Activated CD4-positive, alpha-beta T cell treated with anti-CD3 and anti-CD28 coated beads for 1 hour (primary cell): ENCODE measurements around the gene ZCCHC13.
"Not testable (repeated sequence)": the region's sequence is repeated elsewhere in the genome, so short reads cannot be mapped to it uniquely, and the experiment has no call there.

Experiments
- DNase-seq: peaks from one replicate; pipeline ENCODE4 v3.0.0-alpha.2; 2020

ZCCHC13 gene

DNA sequence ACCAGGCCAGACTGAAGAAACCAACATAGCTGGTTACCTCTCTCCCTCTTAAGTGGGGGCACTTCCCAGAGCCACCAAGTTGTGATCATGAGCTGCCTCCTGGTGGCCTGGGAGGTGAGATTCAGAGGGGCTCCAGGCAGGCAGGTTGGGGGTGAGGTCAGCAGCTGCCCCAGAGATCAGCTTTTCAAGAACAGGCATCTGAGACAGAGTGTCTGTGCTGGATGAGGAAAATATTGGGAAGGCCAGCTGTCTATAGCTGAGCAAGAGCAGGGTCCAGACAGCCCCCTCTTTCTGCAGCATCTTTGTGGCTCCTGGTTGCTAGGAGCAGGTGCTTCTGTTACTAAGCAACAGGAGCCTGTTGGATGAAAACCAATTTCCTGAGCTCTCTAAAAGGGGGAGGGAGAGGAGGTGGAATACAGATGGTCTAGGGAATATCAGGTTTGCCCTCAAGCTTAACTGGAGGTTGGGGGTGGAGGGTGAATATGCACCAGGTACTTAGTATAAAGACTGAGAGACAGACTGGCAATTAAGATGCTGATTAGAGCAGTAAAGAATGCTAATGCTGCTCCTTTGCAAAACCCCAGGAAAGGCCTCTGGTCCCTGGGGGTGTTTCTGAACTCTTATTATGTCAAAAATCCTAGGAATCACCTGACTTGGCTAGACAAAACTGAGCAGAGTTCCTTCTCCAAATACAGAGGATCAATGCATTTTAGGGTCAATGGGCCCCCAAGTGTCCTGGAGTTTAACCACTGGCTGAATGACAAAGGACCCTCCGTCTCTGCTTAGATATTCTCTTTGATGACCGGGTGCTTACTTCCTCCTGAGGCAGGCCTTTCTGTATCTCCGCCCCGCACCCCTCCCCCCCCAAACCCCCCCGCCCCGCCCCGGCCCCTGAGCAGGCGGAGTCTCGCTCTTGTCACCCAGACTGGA, 21.4 kb downstream of the ZCCHC13 start:
- no peak for DNase-seq

DNA sequence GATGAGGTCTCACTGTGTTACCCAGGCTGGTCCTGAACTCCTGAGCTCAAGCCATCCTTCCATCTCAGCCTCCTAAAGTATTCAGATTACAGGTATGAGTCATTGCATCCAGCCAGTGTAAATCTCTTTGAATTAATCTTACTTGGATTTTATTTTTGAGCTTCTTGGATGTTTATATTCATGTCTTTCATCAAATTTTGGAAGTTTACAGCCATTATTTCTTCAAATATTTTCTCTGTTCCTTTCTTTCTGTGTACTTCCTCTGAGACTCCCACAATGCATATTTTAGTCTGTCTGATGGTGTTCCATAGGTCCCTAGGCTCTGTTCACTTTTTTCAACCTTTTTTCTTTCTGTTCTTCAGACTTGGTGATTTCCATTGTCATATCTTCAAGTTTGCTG, 34.9 kb downstream of the ZCCHC13 start:
- DNase-seq, result no peak

DNA sequence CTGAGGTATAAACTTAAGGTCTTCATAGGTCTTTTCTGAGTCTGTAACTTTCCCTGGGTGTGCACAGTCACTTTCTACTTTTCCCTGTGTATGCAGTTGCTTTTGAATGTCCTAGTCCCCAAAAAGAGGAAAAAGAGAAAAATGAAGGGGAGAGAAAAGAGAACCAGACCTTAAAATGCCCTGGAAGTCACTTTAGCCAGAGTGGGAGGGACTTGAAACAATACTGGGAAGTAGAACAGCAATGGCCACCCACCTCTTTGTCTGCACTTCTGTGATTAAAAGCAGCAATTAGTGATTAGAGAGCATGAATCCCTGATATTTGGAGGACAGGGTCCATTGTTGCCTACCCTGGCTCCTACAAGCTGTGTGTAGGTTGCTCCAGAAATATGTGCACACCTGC, 36.1 kb downstream of the ZCCHC13 start:
- no peak for DNase-seq

DNA sequence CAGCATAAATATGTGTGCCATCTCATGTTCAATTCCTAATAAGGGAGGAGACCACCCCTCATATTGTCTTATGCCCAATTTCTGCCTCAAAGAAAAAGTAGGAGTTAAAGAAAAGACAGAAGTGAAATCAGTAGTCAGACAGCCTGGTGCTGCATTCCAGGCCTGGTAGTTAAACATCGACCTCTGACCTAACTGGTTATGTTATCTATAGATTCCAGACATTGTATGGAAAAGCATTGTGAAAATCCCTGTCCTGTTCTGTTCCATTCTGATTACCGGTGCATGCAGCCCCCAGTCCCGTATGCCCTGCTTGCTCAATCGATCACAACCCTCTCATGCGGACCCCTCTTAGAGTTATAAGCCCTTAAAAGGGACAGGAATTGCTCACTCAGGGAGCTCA, 38.2 kb downstream of the ZCCHC13 start:
- DNase-seq, result not testable (repeated sequence)

DNA sequence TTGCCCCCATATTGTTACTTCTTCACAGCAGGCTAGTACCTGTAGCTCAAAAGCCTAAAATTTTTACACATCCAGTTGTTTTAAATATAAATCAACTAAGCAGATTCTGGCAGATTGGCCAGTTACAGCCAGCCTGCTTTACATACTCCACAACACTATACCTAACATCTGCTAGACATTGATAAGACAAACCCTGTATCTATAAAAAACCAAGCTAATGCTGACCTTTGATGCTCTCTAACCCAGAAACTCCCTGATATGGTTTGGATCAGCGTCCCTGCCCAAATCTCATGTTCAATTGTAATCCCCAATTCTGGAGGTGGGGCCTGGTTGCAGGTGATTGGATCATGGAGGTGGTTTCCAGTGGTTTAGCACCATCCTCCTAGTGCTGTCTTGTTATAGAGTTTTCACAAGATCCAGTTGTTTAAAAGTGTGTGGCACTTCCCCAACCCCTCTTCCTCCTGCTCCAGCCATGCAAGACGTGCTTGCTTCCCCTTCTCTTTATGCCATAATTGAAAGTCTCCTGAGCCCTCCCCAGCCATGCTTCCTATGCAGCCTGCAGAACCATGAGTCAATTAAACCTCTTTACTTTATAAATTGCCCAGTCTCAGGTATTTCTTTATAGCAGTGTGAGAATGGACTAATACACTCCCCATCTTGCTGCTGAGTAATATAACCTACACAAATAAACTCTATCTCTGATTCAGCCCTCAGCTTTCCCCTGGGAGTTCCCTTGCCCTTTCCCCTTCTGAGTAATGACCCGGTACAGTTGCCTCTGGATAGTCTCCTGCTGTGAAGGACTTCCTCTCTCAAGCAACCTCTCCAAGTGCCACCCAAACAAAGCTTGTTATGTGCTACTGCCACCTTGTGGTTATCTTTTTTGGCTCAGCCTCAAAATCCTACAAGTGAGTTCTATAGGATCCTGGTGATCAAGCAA, 39.6 kb downstream of the ZCCHC13 start:
- DNase-seq, result no peak

DNA sequence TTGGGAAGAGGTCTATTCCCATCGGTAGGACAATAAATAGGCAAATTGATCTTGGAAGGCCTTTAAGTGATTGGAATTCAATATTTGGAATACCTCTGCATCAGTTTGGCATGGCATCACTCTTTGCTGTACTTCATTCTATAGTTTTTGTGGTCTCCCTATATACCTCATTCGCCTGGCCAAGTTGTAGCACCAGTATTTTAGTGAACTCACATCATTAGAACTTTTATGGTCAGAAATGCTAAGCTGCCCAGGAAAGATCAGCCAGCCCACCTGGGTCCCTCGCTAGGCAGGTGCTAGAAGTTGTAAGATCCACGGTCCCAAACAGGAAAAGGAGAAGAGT, 40.3 kb downstream of the ZCCHC13 start:
- DNase-seq, result no peak

DNA sequence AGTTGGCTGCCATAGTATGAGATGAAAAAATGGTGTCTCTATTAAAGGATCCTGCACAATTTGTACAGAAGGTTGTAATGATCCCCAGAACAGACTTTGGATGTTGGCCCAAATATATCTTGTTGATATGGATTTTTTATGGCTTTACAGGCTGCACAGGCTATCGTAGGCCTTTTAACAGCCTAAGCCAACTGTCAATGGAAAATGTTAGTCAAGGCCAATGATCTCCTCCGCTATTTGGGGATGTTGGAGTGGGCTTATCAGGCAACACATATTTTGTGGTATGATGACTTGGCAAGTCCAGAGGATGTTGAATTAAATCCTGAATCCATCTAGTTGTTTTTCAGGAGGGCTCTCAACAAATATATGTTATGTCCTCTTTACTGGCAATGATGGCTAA, 42.1 kb downstream of the ZCCHC13 start:
- no peak for DNase-seq

DNA sequence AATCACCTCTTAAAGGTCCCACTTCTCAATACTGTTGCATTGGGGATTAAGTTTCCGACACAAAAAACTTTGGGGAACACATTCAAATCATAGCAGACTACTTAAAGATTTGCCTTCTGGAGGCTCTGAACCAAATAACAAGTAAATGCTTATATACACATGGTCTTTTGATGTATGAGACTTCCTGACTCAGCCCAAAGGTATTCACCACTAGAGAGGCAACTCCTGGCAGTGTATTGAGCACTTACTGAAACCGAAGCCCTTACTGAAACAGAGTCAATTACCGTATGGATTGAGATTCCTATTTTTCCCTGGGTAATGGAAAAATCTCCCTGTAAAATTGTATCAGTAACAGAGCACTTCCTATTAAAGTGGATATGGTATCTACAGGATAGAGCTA, 45.4 kb downstream of the ZCCHC13 start:
- DNase-seq, result no peak

DNA sequence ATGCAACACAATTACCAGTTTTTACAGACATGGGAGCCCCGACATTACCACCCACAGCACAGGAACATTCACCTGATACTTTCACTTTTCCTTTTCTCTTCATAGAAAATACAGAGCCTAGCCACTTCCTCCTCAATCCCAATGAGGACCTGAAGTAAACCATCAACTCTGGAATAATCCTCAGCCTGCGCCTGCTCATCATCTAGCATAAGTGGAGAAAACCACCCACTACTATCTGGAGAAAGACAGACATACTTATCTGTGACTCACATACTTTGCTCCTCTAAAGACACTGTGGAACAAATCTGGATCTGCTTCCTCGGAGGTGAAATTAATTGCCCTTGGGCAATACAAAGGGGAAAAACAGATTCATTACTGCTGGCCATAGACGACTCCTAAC, 47.8 kb downstream of the ZCCHC13 start:
- no peak for DNase-seq

DNA sequence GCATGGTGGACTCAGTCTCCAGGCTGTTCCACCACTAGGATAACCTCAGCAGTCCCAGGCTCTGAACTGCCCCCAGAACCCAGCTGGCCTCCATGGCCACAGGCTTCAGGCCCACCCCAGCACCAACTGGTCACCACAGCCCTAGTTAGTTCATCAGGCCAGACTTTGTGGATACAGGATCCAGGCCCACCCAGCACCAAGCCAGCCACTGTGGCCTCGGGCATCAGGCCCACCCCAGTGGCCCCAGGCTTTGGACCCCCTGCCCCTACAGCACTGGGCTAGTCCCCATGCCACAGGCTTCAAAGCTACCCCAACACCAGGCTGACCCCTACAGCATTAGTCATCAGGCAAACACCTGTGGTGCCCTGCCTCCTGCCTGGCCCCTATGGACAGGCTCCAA, 50.0 kb downstream of the ZCCHC13 start:
- DNase-seq, result no peak
